ENCODE measurements around the gene NFKBIZ.

NFKBIZ gene

DNA sequence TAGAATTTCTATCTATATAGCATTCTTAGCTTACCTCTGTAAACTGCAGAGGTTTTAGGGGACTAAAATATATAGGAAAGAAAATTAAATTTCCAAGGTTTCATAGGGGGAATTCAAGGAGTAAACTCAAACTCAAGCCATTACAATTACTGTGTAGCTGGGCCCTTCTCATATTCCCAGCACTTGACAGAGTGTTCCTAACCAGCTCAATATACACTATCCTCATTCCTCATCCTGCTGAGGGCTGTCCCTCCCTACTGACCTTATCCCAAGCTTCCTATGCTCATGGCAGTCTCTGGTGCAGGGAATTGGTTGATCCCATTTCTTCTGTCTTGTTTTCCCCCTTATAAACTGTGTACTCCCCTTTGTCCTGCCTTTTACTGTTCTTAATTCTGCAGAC lies 36.4 kb upstream of the NFKBIZ start:
- H3K4me1 ChIP-seq (ENCODE audit: insufficient read depth, low read length), result no peaks in the 10 kb centered on the region; the same call in 1 of the 2 replicates
- no peak overlapping the region for H3K4me3 ChIP-seq (ENCODE audit: low read length)
- H3K36me3 ChIP-seq (ENCODE audit: insufficient read depth, low read length), result peaks cover 10% of the 10 kb centered on the region; the same call in 1 of the 2 replicates
- H3K9ac ChIP-seq (ENCODE audit: low read depth, low read length), result no peak overlapping the region
- H3K27ac ChIP-seq (ENCODE audit: low read depth, low read length), result no peak overlapping the region
- H3K9me3 ChIP-seq (ENCODE audit: insufficient read depth, low read depth, low read length), result no peaks in the 10 kb centered on the region
- H3K27me3 ChIP-seq (ENCODE audit: insufficient read depth, low read length), result no peaks in the 10 kb centered on the region

DNA sequence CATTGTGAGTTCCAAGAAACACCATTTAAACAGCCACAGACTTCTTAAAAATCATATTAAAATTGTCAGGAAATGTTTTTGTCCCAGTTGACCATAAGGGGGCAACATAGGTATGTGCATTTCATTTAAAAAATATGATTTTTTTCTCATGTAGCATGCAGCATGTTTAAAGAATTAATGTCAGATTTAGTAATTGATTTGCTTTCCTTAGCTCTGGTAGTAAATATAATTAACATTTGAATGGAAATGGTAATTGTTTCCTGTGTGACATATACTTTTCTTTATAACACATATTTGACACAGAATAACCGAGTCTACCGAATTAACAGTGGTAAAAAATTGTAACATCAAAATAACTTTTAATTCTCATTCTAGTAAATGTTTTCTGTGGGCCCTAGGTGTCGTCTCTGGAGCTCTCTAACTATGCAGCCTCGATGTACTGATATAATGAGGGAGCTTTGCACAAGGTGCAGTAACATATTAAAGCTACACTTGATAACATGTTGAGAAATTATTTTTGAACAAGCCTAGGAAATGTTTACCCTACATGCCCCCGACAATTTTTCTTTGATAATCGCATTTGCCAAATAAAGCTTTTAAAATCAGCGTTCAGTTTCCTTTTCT lies 35.4 kb upstream of the NFKBIZ start:
- peaks cover 10% of the 10 kb centered on the region; the same call in 1 of the 2 replicates for H3K36me3 ChIP-seq (ENCODE audit: insufficient read depth, low read length)
- H3K9ac ChIP-seq (ENCODE audit: low read depth, low read length), result no peak overlapping the region
- H3K27ac ChIP-seq (ENCODE audit: low read depth, low read length), result no peak overlapping the region
- H3K4me1 ChIP-seq (ENCODE audit: insufficient read depth, low read length), result no peaks in the 10 kb centered on the region; the same call in 1 of the 2 replicates
- H3K27me3 ChIP-seq (ENCODE audit: insufficient read depth, low read length), result no peaks in the 10 kb centered on the region
- 94% methylated on average over 5 of the region's 7 CpGs for WGBS
- no peaks in the 10 kb centered on the region for H3K9me3 ChIP-seq (ENCODE audit: insufficient read depth, low read depth, low read length)
- H3K4me3 ChIP-seq (ENCODE audit: low read length), result no peak overlapping the region

DNA sequence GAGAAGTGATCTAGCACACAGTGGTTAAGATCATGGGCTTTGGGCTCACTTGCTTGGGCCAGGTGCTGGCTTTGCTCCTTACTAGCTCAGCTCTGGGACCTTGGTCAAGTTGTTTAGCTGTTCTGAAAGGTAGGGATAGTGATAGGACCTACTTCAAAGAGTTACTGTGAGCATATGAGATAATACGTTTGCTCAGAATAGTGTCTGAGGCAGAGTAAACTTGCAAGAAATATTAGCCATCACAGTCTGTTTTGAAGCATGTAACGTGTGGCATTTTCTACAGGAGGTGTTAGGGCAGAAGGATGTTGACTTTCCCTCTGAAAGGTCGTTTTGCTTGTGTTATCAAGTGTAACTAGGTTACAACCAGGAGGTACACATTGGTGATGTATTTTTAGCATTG lies 34.5 kb upstream of the NFKBIZ start:
- WGBS, result 82% methylated on average over 3 of the region's 3 CpGs
- H3K9ac ChIP-seq (ENCODE audit: low read depth, low read length), result no peak overlapping the region
- H3K4me3 ChIP-seq (ENCODE audit: low read length), result no peak overlapping the region

DNA sequence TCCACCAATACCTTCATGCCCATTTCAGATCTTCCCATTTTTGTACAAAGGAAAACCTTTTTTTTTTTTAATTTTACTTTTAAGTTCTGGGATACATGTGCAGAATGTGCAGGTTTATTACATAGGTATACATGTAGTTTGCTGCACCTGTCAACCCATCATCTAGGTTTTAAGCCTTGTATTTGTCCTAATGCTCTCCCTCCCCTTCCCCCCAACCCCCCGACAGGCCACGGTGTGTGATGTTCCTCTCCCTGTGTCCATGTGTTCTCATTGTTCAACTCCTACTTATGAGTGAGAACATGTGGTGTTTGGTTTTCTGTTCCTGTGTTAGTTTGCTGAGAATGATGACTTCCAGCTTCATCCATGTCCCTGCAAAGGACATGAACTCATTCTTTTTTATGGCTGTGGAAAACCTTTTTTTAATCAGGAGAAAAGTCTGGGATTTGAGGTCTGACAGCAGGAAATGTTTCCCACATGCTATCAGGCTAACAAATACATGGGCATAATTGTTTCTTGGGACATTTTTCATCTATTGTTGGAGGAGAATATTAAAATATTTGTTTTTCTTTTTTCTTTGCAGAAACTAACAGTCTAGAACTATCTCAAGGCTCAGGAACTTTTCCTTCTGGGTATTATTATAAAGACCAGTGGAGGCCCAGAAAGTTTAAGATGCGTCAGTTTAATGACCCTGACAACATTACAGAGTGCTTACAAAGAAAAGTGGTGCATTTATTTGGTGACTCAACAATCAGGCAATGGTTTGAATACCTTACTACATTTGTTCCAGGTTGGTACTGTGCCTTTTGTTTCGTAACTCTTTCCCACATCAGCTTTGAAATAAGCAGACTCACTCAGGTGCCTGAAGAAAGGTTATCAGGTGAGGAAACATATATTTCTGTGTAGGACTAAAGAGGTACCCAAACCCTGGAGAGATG lies 32.8 kb upstream of the NFKBIZ start:
- Histone ChIP-seq H3K27me3 (ENCODE audit: insufficient read depth, low read length) (no peaks in the 10 kb centered on the region), H3K4me1 (ENCODE audit: insufficient read depth, low read length) (no peaks in the 10 kb centered on the region), H3K4me3 (ENCODE audit: low read length) (no peak overlapping the region), H3K27ac (ENCODE audit: low read depth, low read length) (no peak overlapping the region), H3K9ac (ENCODE audit: low read depth, low read length) (no peak overlapping the region), H3K36me3 (ENCODE audit: insufficient read depth, low read length) (peaks cover 13% of the 10 kb centered on the region), H3K9me3 (ENCODE audit: insufficient read depth, low read depth, low read length) (no peaks in the 10 kb centered on the region)
- 95% methylated on average over 4 of the region's 4 CpGs for WGBS

More for the DNA sequence above, 34.5 kb upstream of the NFKBIZ start:
- H3K4me1 ChIP-seq (ENCODE audit: insufficient read depth, low read length), result no peaks in the 10 kb centered on the region
- no peak overlapping the region for H3K27ac ChIP-seq (ENCODE audit: low read depth, low read length)
- H3K9me3 ChIP-seq (ENCODE audit: insufficient read depth, low read depth, low read length), result no peaks in the 10 kb centered on the region
- H3K36me3 ChIP-seq (ENCODE audit: insufficient read depth, low read length), result peaks cover 10% of the 10 kb centered on the region; the same call in 1 of the 2 replicates
- H3K27me3 ChIP-seq (ENCODE audit: insufficient read depth, low read length), result no peaks in the 10 kb centered on the region

DNA sequence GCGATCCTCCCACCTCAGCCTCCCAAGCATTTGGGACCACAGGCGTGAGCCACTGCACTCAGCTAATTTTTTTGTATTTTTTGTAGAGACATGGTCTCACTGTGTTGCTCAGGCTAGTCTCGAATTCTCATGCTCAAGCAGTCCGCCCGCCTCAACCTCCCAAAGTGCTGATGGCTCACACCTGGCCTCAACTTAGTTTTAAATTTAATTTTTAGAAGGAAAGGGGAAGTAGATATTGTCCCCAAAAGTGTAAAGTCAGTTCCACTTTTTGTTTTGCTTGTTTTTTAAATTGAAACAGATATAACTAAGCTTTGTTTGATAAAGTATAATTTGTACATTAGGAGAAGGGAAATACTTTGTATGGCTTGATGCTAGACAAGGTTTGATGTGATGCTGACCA lies 31.3 kb upstream of the NFKBIZ start:
- Histone ChIP-seq H3K4me1 (ENCODE audit: insufficient read depth, low read length) (no peaks in the 10 kb centered on the region), H3K9me3 (ENCODE audit: insufficient read depth, low read depth, low read length) (no peaks in the 10 kb centered on the region), H3K4me3 (ENCODE audit: low read length) (no peak overlapping the region), H3K9ac (ENCODE audit: low read depth, low read length) (no peak overlapping the region), H3K36me3 (ENCODE audit: insufficient read depth, low read length) (peaks cover 21% of the 10 kb centered on the region), H3K27ac (ENCODE audit: low read depth, low read length) (no peak overlapping the region), H3K27me3 (ENCODE audit: insufficient read depth, low read length) (no peaks in the 10 kb centered on the region)
- 96% methylated on average over 5 of the region's 5 CpGs for WGBS

DNA sequence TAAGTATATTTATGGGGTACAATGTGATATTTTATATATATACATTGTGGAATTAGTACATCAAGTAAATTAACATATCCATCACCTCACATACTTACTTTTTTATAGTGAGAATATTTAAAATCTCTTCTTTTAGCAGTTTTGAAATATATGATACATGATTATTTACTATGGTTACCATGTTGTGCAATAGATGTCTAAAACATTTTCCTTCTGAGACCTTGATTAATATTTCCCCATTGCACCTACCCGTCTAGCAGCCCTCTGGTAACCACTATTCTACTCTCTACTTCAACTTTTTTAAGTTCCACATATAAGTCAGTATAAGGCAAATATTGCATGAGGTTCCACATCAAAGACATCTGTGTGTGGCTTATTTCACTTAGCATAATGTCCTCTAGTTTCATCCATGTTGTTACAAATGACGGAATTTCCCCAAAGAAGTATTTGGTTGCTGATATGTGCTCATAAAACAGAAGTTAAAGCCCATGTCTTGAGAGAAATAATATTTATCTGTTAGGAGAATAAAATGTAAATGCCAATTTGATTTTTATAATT lies 29.6 kb upstream of the NFKBIZ start:
- Histone ChIP-seq H3K27ac (ENCODE audit: low read depth, low read length) (no peak overlapping the region), H3K9ac (ENCODE audit: low read depth, low read length) (no peak overlapping the region), H3K4me1 (ENCODE audit: insufficient read depth, low read length) (no peaks in the 10 kb centered on the region), H3K27me3 (ENCODE audit: insufficient read depth, low read length) (no peaks in the 10 kb centered on the region), H3K36me3 (ENCODE audit: insufficient read depth, low read length) (peaks cover 21% of the 10 kb centered on the region), H3K9me3 (ENCODE audit: insufficient read depth, low read depth, low read length) (no peaks in the 10 kb centered on the region), H3K4me3 (ENCODE audit: low read length) (no peak overlapping the region)
- WGBS, result 92% methylated on average over 2 of the region's 2 CpGs

DNA sequence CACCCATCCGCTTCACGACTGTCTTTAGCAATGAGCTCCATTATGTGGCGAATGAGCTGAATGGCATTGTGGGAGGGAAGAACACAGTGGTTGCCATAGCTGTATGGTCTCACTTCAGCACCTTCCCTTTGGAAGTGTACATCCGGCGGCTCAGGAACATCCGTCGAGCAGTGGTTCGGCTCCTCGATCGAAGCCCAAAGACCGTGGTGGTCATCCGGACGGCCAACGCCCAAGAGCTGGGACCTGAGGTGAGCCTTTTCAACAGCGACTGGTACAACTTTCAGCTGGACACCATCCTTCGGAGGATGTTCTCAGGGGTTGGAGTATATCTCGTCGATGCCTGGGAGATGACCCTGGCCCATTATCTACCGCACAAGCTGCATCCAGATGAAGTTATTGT lies 27.8 kb upstream of the NFKBIZ start:
- WGBS, result 96% methylated on average over 19 of the region's 19 CpGs
- H3K4me1 ChIP-seq (ENCODE audit: insufficient read depth, low read length), result no peaks in the 10 kb centered on the region

DNA sequence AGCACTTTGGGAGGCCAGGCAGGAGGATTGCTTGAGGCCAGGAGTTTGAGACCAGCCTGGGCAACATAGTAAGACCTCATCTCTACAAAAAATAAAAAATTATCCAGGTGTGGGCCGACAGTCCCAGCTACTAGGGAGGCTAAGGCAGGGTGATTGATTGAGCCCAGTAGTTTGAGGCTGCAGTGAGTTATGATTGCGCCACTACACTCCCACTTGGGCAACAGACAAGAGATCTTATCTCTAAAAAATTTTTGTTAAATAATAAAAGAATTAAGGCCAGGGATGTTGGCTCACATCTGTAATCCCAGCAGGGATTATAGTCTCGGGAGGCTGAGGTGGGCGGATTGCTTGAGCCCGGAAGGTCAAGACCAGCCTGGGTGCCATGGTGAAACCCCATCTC lies 25.8 kb upstream of the NFKBIZ start:
- no peaks in the 10 kb centered on the region for H3K27me3 ChIP-seq (ENCODE audit: insufficient read depth, low read length)
- no peak overlapping the region for H3K9ac ChIP-seq (ENCODE audit: low read depth, low read length)
- WGBS, result 91% methylated on average over 4 of the region's 5 CpGs
- no peak overlapping the region for H3K4me3 ChIP-seq (ENCODE audit: low read length)
- no peaks in the 10 kb centered on the region for H3K9me3 ChIP-seq (ENCODE audit: insufficient read depth, low read depth, low read length)
- H3K27ac ChIP-seq (ENCODE audit: low read depth, low read length), result no peak overlapping the region
- peaks cover 11% of the 10 kb centered on the region for H3K4me1 ChIP-seq (ENCODE audit: insufficient read depth, low read length)
- H3K36me3 ChIP-seq (ENCODE audit: insufficient read depth, low read length), result peaks cover 11% of the 10 kb centered on the region

More for the DNA sequence above, 27.8 kb upstream of the NFKBIZ start:
- Histone ChIP-seq H3K27ac (ENCODE audit: low read depth, low read length) (no peak overlapping the region), H3K9ac (ENCODE audit: low read depth, low read length) (no peak overlapping the region), H3K9me3 (ENCODE audit: insufficient read depth, low read depth, low read length) (no peaks in the 10 kb centered on the region), H3K4me3 (ENCODE audit: low read length) (no peak overlapping the region), H3K36me3 (ENCODE audit: insufficient read depth, low read length) (peaks cover 21% of the 10 kb centered on the region), H3K27me3 (ENCODE audit: insufficient read depth, low read length) (no peaks in the 10 kb centered on the region)

DNA sequence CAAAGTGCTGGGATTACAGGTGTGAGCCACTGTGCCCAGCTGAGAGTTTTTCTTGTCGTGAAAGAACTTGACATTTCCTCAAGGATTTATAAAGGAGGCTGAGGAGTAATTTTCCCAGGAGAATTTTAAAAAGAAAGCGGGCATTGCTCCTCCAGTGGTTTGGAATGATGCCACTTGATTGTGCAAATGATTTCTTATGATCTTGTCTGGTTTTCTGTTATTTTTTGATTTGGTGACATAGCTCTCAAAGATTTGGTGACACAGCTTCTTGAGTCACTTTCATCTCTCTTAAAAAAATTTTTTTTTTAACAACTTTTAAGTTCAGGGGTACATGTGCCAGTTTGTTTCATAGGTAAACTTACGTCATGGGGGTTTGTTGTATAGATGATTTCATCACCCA lies 24.6 kb upstream of the NFKBIZ start:
- Histone ChIP-seq H3K27ac (ENCODE audit: low read depth, low read length) (no peak overlapping the region), H3K4me3 (ENCODE audit: low read length) (no peak overlapping the region), H3K9me3 (ENCODE audit: insufficient read depth, low read depth, low read length) (no peaks in the 10 kb centered on the region), H3K36me3 (ENCODE audit: insufficient read depth, low read length) (peaks cover 11% of the 10 kb centered on the region), H3K9ac (ENCODE audit: low read depth, low read length) (no peak overlapping the region), H3K4me1 (ENCODE audit: insufficient read depth, low read length) (peaks cover 23% of the 10 kb centered on the region), H3K27me3 (ENCODE audit: insufficient read depth, low read length) (no peaks in the 10 kb centered on the region)
- WGBS, result 90% methylated on average over 2 of the region's 3 CpGs

DNA sequence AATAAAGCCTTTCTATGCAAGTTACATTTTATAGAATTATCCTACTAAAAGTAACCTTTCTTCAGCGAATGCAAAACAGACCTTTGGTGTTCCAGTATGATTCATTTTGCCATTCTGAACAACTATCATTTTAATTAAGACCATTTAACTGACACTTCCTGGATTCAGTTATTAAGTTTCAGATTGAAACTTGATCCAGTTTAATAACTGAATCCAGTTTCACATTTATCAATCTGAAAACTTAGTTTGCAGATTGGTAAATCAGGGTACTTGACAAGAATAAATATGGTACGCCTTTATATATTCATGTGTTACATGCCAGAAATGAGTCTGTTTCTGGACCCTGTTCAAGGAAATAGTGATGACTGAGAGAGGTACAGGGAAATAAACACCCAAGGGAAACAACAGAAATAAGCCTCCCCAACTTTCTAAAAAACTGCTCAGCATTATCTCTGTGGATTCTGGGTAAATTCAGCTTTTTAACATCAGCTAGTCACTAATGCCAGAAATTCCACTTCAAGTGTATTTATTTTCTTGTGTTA lies 23.3 kb upstream of the NFKBIZ start:
- Histone ChIP-seq H3K36me3 (ENCODE audit: insufficient read depth, low read length) (peaks cover 11% of the 10 kb centered on the region), H3K9me3 (ENCODE audit: insufficient read depth, low read depth, low read length) (no peaks in the 10 kb centered on the region), H3K27me3 (ENCODE audit: insufficient read depth, low read length) (no peaks in the 10 kb centered on the region), H3K4me1 (ENCODE audit: insufficient read depth, low read length) (peaks cover 23% of the 10 kb centered on the region), H3K27ac (ENCODE audit: low read depth, low read length) (no peak overlapping the region), H3K9ac (ENCODE audit: low read depth, low read length) (no peak overlapping the region), H3K4me3 (ENCODE audit: low read length) (no peak overlapping the region)
- 95% methylated on average over 2 of the region's 2 CpGs for WGBS

All from HUES64 (cell line).